ENCODE measurements around the gene C2CD3. TPM values are rescaled to one million over a fixed set of nuclear protein-coding genes. Genes with fewer than 3 reads are reported as not detected.

Gene C2CD3
- total RNA-seq, 1 experiment from 2014 or later, result 22.0 TPM

DNA sequence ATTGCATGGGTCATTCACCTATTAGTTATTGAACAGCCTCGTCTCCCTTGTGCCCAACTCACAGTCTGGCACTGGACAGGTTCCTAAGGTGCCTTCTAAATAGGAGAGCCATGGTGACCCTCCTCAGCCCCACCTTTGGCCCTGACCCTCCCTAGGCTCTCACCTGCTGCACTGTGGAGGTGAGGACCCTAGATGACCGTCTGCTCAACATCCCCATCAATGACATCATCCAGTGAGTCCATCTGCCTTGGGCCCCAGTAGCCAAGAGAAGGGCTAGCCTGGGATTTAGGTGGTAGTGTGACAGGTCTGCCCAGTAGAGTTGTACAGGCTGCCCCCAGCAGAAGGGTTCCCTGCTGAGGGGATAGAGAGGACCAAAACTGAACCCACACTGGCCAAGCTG, 201.7 kb downstream of the C2CD3 start:
- no peak overlapping the region for H2BK5ac ChIP-seq (ENCODE audit: insufficient read length, low read length)
- H3K56ac ChIP-seq (ENCODE audit: insufficient read length, low read depth, low read length), result no peak overlapping the region
- H2AFZ ChIP-seq (ENCODE audit: low read length), result no peak overlapping the region
- H2BK20ac ChIP-seq (ENCODE audit: low read depth, low read length, poor library complexity, severe bottlenecking), result no peak overlapping the region
- H2BK15ac ChIP-seq (ENCODE audit: low read depth, low read length), result no peak overlapping the region
- H4K5ac ChIP-seq (ENCODE audit: insufficient read length, low read depth, low read length), result no peak overlapping the region
- no peaks in the 10 kb centered on the region for H3K27me3 ChIP-seq (ENCODE audit: insufficient read depth, low read length)
- no peak overlapping the region for H3T11ph ChIP-seq (ENCODE audit: low read length)
- Mint-ChIP-seq H3K27ac (no peak overlapping the region), H3K36me3 (ENCODE audit: insufficient read depth in 1 of 3, low read depth in 3 of 3) (peaks cover 1 to 5% (median 4%) of the 10 kb centered on the region in 3 experiments; a peak in 6 of 7 replicates), H3K9me3 (no peaks in the 10 kb centered on the region), H3K4me3 (no peak overlapping the region), H3K27me3 (ENCODE audit: low read depth) (peaks cover 4% of the 10 kb centered on the region), H3K4me1 (peaks cover 4 to 12% of the 10 kb centered on the region in 2 experiments)
- no peaks in the 10 kb centered on the region for H3K79me1 ChIP-seq (ENCODE audit: insufficient read depth, low read depth, low read length, poor library complexity, severe bottlenecking)
- no peaks in the 10 kb centered on the region for H4K20me1 ChIP-seq (ENCODE audit: control insufficient read depth, insufficient read depth, insufficient read length)
- no peak overlapping the region for H3K4ac ChIP-seq (ENCODE audit: low read depth, low read length)
- H3K4me1 ChIP-seq (ENCODE audit: insufficient read depth, low read length), result no peaks in the 10 kb centered on the region
- TF ChIP-seq, protein P1, sequence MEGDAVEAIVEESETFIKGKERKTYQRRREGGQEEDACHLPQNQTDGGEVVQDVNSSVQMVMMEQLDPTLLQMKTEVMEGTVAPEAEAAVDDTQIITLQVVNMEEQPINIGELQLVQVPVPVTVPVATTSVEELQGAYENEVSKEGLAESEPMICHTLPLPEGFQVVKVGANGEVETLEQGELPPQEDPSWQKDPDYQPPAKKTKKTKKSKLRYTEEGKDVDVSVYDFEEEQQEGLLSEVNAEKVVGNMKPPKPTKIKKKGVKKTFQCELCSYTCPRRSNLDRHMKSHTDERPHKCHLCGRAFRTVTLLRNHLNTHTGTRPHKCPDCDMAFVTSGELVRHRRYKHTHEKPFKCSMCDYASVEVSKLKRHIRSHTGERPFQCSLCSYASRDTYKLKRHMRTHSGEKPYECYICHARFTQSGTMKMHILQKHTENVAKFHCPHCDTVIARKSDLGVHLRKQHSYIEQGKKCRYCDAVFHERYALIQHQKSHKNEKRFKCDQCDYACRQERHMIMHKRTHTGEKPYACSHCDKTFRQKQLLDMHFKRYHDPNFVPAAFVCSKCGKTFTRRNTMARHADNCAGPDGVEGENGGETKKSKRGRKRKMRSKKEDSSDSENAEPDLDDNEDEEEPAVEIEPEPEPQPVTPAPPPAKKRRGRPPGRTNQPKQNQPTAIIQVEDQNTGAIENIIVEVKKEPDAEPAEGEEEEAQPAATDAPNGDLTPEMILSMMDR (conservative IDR thresholded peaks at IDR 0.05), result no peak
- no CpG with 5 or more reads among the region's 2 CpGs for WGBS (ENCODE audit: extremely low coverage, insufficient read length, low lambda C conversion rate)
- H3K18ac ChIP-seq (ENCODE audit: insufficient read length, low read depth, low read length), result no peak overlapping the region
- DNase-seq, result no peak
- no peak overlapping the region for H2AK5ac ChIP-seq (ENCODE audit: insufficient read length, low read length)
- H2BK120ac ChIP-seq (ENCODE audit: low read depth, low read length, poor library complexity, severe bottlenecking), result no peak overlapping the region
- no peaks in the 10 kb centered on the region for H3K79me2 ChIP-seq (ENCODE audit: insufficient read depth, low read length)
- no peak overlapping the region for H3K27ac ChIP-seq (ENCODE audit: insufficient read length, low read depth, low read length)
- no peak overlapping the region for H3K4me2 ChIP-seq (ENCODE audit: insufficient read depth, insufficient read length, low read length)
- H3K9me3 ChIP-seq (ENCODE audit: control insufficient read depth, low read depth, low read length), result no peaks in the 10 kb centered on the region
- no peaks in the 10 kb centered on the region for H3K23me2 ChIP-seq (ENCODE audit: insufficient read length, low read depth, low read length, poor library complexity, severe bottlenecking)
- H3K9ac ChIP-seq (ENCODE audit: extremely low read depth, insufficient read length, low read length), result no peak overlapping the region
- no peak overlapping the region for H2BK12ac ChIP-seq (ENCODE audit: insufficient read length, low read depth, low read length)
- H3K14ac ChIP-seq (ENCODE audit: insufficient read depth, low read length), result no peak overlapping the region
- no peak overlapping the region for H4K8ac ChIP-seq (replicated peaks; ENCODE audit: insufficient read length, low read depth, low read length)
- no peak overlapping the region for H4K91ac ChIP-seq (ENCODE audit: insufficient read length, low read depth, low read length)
- no peak overlapping the region for H3K23ac ChIP-seq (ENCODE audit: insufficient read length, low read depth, low read length)

All from H9 (cell line).